GM19455 (cell line): ENCODE results near the gene CRHR2.

Experiments used
- ATAC-seq: cut with Tn5 transposase; IDR thresholded peaks from one replicate; pipeline ENCODE4 v1.9.1; 2021; ENCODE audit not compliant: unreplicated experiment

Gene CRHR2

GRCh38 chr7:30683306-30683705 is 1.1 kb upstream of the CRHR2 start:
- ATAC-seq: no peak

- no peak for ATAC-seq
Observed at GRCh38 chr7:30681815-30682211, 443 bp downstream of the CRHR2 start.

DNA sequence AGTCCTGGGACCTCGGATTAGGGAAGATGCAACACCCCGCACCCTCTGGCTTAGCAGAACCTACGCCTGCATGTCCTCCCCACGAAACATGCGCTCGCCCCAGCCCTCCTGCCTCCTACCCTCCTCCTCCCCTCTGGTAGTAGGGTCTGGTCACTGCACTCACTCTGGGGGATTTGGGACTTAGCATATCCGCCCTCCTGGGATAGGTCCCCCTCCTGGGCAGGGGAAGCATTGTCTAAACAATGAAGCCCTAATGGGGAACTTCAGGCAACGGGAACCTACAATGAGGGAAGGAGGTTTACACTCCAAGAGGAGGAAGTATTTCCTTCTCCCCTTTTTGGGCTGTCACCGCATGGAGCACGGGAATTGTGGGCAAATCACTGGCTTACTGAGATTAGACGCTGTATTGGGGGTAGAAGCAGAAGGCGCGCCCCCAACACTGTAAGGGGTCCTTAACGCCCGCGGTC is 892 bp downstream of the CRHR2 start:
- no peak for ATAC-seq

- ATAC-seq: no peak
Observed at GRCh38 chr7:30679664-30680063, 2.6 kb downstream of the CRHR2 start.

DNA sequence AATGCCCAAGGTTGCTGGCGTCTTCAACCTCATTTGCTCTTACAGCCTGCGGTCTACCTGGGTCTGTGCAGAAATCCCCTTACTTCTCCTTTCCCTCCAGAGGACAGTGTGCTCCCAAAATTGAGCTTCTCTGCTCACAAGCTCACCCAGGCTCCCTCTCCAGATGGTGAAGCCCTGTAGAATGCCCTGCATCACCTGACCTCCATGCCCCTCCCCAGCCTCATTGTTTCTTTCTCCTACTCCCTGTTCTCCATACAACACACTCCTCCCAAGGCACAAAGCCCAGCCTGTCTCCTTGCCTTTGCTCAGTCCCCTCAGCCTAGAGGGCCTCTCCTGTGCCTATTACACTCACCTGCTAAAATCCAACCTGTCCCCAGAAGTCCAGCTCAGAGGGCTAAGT is 3.5 kb downstream of the CRHR2 start:
- ATAC-seq: no peak

GRCh38 chr7:30674876-30675275 is 7.4 kb downstream of the CRHR2 start:
- no peak for ATAC-seq

GRCh38 chr7:30674420-30674819 is 7.8 kb downstream of the CRHR2 start:
- ATAC-seq: no peak

GRCh38 chr7:30671793-30672465 is 10.3 kb downstream of the CRHR2 start:
- ATAC-seq: no peak

DNA sequence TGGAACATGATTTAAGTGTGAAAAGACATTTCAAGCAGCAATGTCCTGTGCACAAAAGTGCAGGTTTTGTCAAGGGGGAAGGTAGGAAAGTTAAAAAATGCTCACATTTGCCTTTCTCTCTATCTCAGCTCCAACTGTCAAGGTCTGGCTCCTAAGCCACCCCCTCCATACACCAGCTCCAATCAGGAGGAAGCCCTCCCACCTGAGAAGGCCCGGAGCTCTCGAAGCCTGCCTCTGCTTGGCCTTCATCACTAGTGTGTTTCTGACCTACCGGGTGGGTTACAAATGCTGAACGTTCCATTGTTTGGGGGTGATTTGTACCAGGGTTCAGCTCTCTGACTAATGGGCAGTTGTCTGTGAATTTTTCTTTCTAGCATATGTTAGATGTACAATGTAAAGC is 14.2 kb downstream of the CRHR2 start:
- ATAC-seq: no peak

- no peak for ATAC-seq
Observed at GRCh38 chr7:30667172-30667571, 15.1 kb downstream of the CRHR2 start.

- no peak for ATAC-seq
Observed at GRCh38 chr7:30665449-30665848, 16.8 kb downstream of the CRHR2 start.

GRCh38 chr7:30665043-30665442 is 17.2 kb downstream of the CRHR2 start:
- ATAC-seq: no peak

GRCh38 chr7:30664184-30664885 is 17.9 kb downstream of the CRHR2 start:
- no peak for ATAC-seq

GRCh38 chr7:30663414-30663813 is 18.8 kb downstream of the CRHR2 start:
- ATAC-seq: no peak

GRCh38 chr7:30662431-30662939 is 19.8 kb downstream of the CRHR2 start:
- ATAC-seq: no peak

DNA sequence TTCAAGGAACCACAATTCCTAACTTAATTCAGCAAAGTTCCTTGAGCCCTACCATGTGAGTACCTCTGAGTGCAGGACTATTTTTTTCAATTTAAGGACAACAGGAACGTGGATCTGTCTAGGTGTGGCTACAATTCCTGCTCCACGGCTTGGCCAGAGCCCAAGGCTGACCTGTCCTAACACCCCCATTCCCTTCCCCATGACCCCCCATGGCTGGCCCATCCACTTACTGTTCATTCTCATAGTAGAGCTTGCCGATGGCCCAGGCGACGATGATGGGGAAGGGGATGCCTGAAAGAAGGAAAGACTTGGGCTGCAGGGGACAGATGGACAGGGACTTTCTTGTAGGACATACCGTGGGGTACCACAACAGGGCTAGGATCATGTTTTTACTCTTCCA is 20.3 kb downstream of the CRHR2 start:
- ATAC-seq: no peak

GRCh38 chr7:30660331-30661255 is 21.7 kb downstream of the CRHR2 start:
- ATAC-seq: no peak

DNA sequence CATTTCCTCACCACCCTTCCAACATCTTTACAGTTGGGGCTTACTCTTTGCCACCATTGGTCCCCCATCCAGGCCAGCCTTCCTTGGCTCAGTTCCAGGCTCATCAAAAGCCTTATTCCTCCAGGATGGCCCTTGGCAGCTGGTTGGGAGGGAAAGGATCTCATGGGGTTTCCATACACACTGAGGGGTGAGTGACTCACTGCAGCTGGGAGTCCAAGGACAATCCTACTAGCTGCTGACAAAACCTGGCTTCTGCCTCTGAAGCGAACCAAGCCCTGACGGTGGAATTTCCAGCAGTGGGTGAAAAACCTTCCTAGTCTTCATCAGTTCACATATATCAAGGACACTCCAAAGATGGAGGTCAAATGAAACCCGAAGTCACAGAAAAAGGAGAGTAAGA is 22.9 kb downstream of the CRHR2 start:
- ATAC-seq: no peak

GRCh38 chr7:30658479-30659074 is 23.7 kb downstream of the CRHR2 start:
- ATAC-seq: no peak

DNA sequence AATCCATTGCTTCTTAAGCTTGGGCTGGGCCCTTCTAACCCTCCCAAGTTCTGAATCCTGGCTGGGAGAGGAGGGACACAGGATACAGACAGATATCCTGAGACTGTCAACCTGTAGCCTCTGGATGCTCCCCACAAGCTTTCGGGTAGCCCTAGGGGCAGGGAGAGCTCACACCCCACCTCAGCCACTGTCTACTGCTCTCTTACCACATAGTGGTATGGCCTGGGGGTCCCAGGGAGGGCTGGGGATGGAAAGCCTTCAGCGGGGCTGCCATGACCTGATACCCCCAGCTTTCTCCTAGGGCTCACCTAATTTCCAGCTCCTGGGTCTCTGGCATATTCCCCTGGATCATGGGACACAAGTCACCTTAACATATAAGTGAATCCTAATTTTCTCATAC is 25.1 kb downstream of the CRHR2 start:
- no peak for ATAC-seq
